CD4-positive, alpha-beta T cell treated with Interleukin-17A for 4 hours (primary cell): ENCODE results near the gene STARD10.

Experiments
- DNase-seq: peaks from one replicate; pipeline ENCODE4 v3.0.0-alpha.2; 2020; ENCODE audit warnings: mixed read lengths

The STARD10 gene

GRCh38 chr11:72722050-72722748, 71.6 kb downstream of the STARD10 start:
- DNase-seq, result peak; percentile 91

- peak; percentile 54 for DNase-seq
Measured at GRCh38 chr11:72721689-72722049, 72.2 kb downstream of the STARD10 start.

GRCh38 chr11:72721276-72721675, 72.6 kb downstream of the STARD10 start:
- no peak for DNase-seq

GRCh38 chr11:72720784-72721183, 73.1 kb downstream of the STARD10 start:
- DNase-seq, result no peak

- DNase-seq, result no peak
Measured at GRCh38 chr11:72720047-72720446, 73.8 kb downstream of the STARD10 start.

- DNase-seq, result no peak
Measured at GRCh38 chr11:72719551-72719950, 74.3 kb downstream of the STARD10 start.

- DNase-seq, result no peak
Measured at GRCh38 chr11:72719144-72719543, 74.7 kb downstream of the STARD10 start.

GRCh38 chr11:72718101-72718501, 75.7 kb downstream of the STARD10 start:
- DNase-seq, result no peak

- DNase-seq, result no peak
Measured at GRCh38 chr11:72716788-72717435, 76.9 kb downstream of the STARD10 start.

- no peak for DNase-seq
Measured at GRCh38 chr11:72716290-72716689, 77.6 kb downstream of the STARD10 start.

- DNase-seq, result no peak
Measured at GRCh38 chr11:72712841-72713240, 81.0 kb downstream of the STARD10 start.

GRCh38 chr11:72712168-72712751, 81.6 kb downstream of the STARD10 start:
- no peak for DNase-seq

GRCh38 chr11:72711141-72711540, 82.7 kb downstream of the STARD10 start:
- DNase-seq, result no peak

GRCh38 chr11:72710278-72710677, 83.6 kb downstream of the STARD10 start:
- DNase-seq, result no peak

- DNase-seq, result no peak
Measured at GRCh38 chr11:72709478-72710238, 84.2 kb downstream of the STARD10 start.

- DNase-seq, result no peak
Measured at GRCh38 chr11:72707032-72707431, 86.8 kb downstream of the STARD10 start.

- no peak for DNase-seq
Measured at GRCh38 chr11:72706579-72706978, 87.3 kb downstream of the STARD10 start.

- DNase-seq, result no peak
Measured at GRCh38 chr11:72705442-72706365, 88.1 kb downstream of the STARD10 start.

GRCh38 chr11:72704783-72705265, 89.0 kb downstream of the STARD10 start:
- DNase-seq, result no peak
